Mucosa of descending colon (tissue), 3 donors: Measurements from ENCODE around the gene LRPAP1. TPM values are rescaled to one million over a fixed set of nuclear protein-coding genes. Genes with fewer than 3 reads are reported as not detected.
"Not testable (repeated sequence)": the region's sequence is repeated elsewhere in the genome, so short reads cannot be mapped to it uniquely, and the experiment has no call there.

Experiments
- ATAC-seq: fragments of 200-7000 bp; cut with Tn5 transposase; one replicate; pipeline ENCODE4 v1.9.1; 2020; ENCODE audit warnings: mild to moderate bottlenecking, moderate library complexity
- DNase-seq, 3 donors: peaks; one replicate each; pipeline ENCODE4 v3.0.0-alpha.2; 2020
- H3K36me3 ChIP-seq: fragments of 200-600 bp; one replicate; pipeline ENCODE4 v1.8.0; 2021; ENCODE audit warnings: low read depth, mild to moderate bottlenecking
- H3K4me1 ChIP-seq: fragments of 200-600 bp; one replicate; pipeline ENCODE4 v1.8.0; 2021; ENCODE audit warnings: low read depth, mild to moderate bottlenecking
- H3K4me3 ChIP-seq: fragments of 200-600 bp; one replicate; pipeline ENCODE4 v1.8.0; 2021; ENCODE audit warnings: mild to moderate bottlenecking
- H3K9me3 ChIP-seq: fragments of 200-600 bp; one replicate; pipeline ENCODE4 v1.8.0; 2021; ENCODE audit warnings: mild to moderate bottlenecking
- CTCF ChIP-seq: fragments of 200-600 bp; IDR thresholded peaks from one replicate; pipeline ENCODE4 v1.8.0; 2022; ENCODE audit warnings: antibody characterized with exemption, mild to moderate bottlenecking
- intact Hi-C, 2 donors: fragments of 100-400 bp; cut with DNase I in 1 of 2; cut with micrococcal nuclease in 1 of 2; formaldehyde crosslinking; loops; one replicate each; pipeline versions ENCODE4 v1.11.0 to v1.11.1; 2022; cut with DNase I, micrococcal nuclease
- total RNA-seq, 3 donors: library from RNA; stranded (reverse); fragmentation: NEBNext Ultra II Directional in 2 of 3; extraction: Animal tissue kit (Norgen Biotek cat#: 25700) in 2 of 3; gene quantifications; one replicate each; pipeline versions ENCODE4 v1.2.1 to v1.2.4, GENCODE V29; 2021 to 2023
- donor health status: DM: no; HTN: no; CAD: no; lungs with moderate emphysema.
- donor health status: DM: no; HTN: no; CAD: no.
- donor health status: DM: no; HTN: yes; CAD: no.

LRPAP1 gene
- total RNA-seq, 3 donors from 2014 or later: 109 to 139 (median 137) TPM

- H3K4me3 ChIP-seq, H3K4me1 ChIP-seq, H3K9me3 ChIP-seq, ATAC-seq, intact Hi-C loops, DNase-seq, H3K36me3 ChIP-seq: not testable (repeated sequence)
Measured at GRCh38 chr4:3549694-3550001, 17.4 kb upstream of the LRPAP1 start.

GRCh38 chr4:3548991-3549693 lies 16.9 kb upstream of the LRPAP1 start:
- ATAC-seq, H3K36me3 ChIP-seq, intact Hi-C loops, H3K4me1 ChIP-seq, H3K9me3 ChIP-seq, H3K4me3 ChIP-seq, DNase-seq: not testable (repeated sequence)

DNA sequence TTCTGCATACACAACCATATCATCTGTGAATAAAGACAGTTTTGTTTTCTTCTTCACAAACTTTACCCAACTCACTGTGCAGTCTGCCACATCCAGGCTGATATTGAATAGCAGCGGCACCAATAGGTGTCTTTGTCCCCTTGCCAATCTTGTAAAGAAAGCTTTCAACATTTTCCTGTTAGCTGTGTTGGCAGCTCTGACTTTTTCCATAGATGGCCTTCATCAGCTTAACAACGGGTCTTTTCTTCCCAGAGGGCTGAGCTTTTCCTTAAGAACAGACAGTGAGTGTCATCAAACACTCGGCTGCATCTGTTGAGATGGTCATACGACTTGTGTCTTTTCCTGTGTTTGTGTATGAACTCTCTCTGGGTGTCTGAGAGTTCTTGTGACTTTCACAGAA lies 14.5 kb upstream of the LRPAP1 start:
- DNase-seq, H3K4me3 ChIP-seq, H3K4me1 ChIP-seq, ATAC-seq, intact Hi-C loops, H3K9me3 ChIP-seq, H3K36me3 ChIP-seq: not testable (repeated sequence)

GRCh38 chr4:3545351-3545750 lies 13.1 kb upstream of the LRPAP1 start:
- intact Hi-C loops, H3K36me3 ChIP-seq, H3K4me3 ChIP-seq, DNase-seq, H3K9me3 ChIP-seq, H3K4me1 ChIP-seq, ATAC-seq: not testable (repeated sequence)

GRCh38 chr4:3544259-3545025 lies 12.2 kb upstream of the LRPAP1 start:
- DNase-seq, H3K4me1 ChIP-seq, intact Hi-C loops, ATAC-seq, H3K36me3 ChIP-seq, H3K4me3 ChIP-seq, H3K9me3 ChIP-seq: not testable (repeated sequence)

DNA sequence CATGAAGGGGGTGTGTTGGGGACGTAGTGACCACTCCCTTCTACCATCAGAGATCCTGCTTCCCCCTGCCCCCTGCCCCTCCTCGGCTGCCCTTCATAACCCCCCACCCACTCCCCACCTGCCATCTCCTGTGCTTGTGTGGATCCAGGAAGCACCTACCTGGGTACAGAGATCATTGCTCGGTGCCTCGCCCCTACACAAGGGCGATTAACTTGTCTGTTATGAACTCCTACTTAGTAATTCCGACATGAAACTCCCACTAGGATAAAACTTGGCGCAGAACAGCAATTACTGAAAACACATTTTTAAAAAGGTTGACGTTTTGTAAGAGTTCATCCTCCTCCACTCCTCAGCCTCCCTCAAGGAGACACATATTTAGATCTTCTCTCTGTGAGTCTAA lies 11.2 kb upstream of the LRPAP1 start:
- H3K4me3 ChIP-seq, intact Hi-C loops, ATAC-seq, DNase-seq, H3K4me1 ChIP-seq, H3K9me3 ChIP-seq, H3K36me3 ChIP-seq: not testable (repeated sequence)

DNA sequence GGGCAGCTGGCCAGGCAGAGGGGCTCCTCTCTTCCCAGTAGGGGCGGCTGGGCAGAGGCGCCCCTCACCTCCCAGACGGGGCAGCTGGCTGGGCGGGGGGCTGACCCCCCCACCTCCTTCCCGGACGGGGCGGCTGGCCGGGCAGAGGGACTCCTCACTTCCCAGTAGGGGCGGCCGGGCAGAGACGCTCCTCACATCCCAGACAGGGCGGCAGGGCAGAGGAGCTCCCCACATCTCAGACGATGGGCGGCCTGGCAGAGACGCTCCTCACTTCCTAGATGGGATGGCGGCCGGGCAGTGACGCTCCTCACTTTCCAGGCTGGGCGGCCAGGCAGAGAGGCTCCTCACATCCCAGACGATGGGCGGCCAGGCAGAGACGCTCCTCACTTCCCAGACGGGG lies 6.7 kb upstream of the LRPAP1 start:
- peaks cover 12% of the 10 kb centered on the region for H3K9me3 ChIP-seq
- intact Hi-C loops, ATAC-seq, H3K36me3 ChIP-seq, H3K4me1 ChIP-seq, DNase-seq, H3K4me3 ChIP-seq: not testable (repeated sequence)

DNA sequence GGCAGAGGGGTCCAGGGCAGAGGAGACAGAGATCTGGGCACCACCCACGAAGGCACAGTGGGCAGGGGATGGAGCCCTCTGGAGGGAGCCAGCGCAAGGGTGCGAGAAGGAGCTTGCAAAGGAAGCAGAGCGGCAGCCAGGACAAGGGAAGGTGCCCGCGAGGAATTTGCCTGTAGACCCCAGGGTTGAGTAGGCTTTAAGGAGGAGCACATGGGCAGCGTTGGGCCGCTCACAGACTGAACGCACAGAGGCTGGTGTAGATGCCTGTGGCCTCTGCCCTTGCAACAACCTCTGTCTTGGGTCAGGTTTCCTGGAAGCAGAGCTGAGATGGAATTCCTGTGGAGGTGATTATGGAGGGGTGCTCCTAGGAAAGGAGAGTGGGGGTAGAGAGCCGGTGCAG lies 3.6 kb upstream of the LRPAP1 start:
- H3K4me3 ChIP-seq, ATAC-seq, H3K36me3 ChIP-seq, intact Hi-C loops: not testable (repeated sequence)
- DNase-seq: peak in 1 of 3 donors; percentile 20
- peaks cover 12% of the 10 kb centered on the region for H3K9me3 ChIP-seq
- H3K4me1 ChIP-seq: peaks cover 14% of the 10 kb centered on the region

GRCh38 chr4:3533423-3533820 lies 1.2 kb upstream of the LRPAP1 start:
- ATAC-seq (no peak), DNase-seq (no peak)
- H3K4me3 ChIP-seq: no peak overlapping the region
- H3K36me3 ChIP-seq: no peaks in the 10 kb centered on the region
- H3K9me3 ChIP-seq: peaks cover 5% of the 10 kb centered on the region
- intact Hi-C loops: no loop called here
- TF ChIP-seq CTCF: no peak
- peaks cover 18% of the 10 kb centered on the region for H3K4me1 ChIP-seq
